ENCODE results near the gene GSK3A.

GSK3A gene

DNA sequence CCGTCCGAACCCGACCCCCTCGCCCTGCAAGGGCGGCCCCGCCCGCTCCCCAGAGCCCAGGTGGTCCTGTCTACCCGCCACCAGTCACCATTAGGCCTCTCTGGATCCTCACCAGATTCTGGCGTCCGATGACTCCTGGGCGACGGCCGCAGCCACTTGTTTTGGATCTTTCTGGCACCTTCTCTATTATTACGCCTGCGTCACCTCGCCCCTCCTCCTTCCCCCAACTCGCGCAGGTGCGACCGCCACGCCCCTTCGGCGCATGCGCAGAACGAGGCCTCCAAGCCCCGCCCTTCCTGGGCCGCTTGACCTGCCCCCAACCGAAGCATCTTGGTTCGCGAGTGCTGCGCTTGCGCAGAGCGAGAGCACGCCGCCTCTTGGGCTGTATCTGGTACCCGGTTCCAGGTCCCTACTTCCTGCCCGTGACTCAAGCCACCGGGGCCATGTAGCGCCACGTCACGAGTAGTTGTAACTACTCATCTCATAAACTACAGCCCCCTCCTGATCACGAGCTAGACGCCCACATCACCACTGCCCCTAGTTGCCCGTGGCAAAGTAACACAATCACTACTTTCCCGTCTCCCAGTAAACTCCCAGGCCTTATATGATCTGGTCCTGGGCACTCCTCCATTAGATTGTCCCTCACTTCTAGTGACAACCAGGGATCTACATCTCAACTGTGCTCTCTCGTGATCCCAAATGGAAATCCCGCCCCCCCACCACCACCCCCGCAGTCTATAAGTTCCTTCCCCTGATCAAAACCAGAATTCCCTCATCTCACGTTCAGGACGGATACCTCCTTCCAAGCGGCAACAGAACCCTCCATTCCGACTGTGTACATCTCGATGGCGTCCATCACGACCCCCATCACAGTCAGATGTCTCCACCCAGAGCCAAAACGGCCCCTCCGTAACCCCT lies 24.6 kb downstream of the GSK3A start, which contains the start of gene DEDD2:
Gene DEDD2 (minus strand): TSS at position 158 of the 918 bp plus-strand sequence. CDS start 670 bp downstream, outside the sequence.
- Histone ChIP-seq H3K27ac (ENCODE audit: extremely low read depth, low read depth, low read length) (peak within 1 kb of the TSS; percentile 92), H3K4me3 (ENCODE audit: low read depth, low read length) (peak within 1 kb of the TSS; percentile 75), H3K9me3 (ENCODE audit: control insufficient read depth, insufficient read depth, low read depth, low read length) (no peaks in the 10 kb centered on the region), H3K4me1 (ENCODE audit: control insufficient read depth, insufficient read depth, low read length) (peaks cover 23% of the 10 kb centered on the region), H3K36me3 (ENCODE audit: control insufficient read depth in 2 of 2, insufficient read depth in 1 of 2, low read length in 2 of 2) (peaks cover 37 to 41% of the 10 kb centered on the region in 2 experiments)
- ChIA-PET CTCF (interaction anchor here (0.6 to 2.1 kb wide), 6 partner anchors 10 to 109 kb away, joined by 3 to 7 read pairs (median 4); no protein-coding TSS in a partner anchor), POLR2A (interaction anchor here (0.5 to 6.0 kb wide), 10 partner anchors 11 to 358 kb away, joined by 3 to 67 read pairs (median 6); partner anchors contain the start of gene GSK3A)
- TF ChIP-seq, protein P1, sequence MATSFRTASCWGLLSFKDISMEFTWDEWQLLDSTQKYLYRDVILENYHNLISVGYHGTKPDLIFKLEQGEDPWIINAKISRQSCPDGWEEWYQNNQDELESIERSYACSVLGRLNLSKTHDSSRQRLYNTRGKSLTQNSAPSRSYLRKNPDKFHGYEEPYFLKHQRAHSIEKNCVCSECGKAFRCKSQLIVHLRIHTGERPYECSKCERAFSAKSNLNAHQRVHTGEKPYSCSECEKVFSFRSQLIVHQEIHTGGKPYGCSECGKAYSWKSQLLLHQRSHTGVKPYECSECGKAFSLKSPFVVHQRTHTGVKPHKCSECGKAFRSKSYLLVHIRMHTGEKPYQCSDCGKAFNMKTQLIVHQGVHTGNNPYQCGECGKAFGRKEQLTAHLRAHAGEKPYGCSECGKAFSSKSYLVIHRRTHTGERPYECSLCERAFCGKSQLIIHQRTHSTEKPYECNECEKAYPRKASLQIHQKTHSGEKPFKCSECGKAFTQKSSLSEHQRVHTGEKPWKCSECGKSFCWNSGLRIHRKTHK (tag by site-specific recombination; IDR thresholded peaks at IDR 0.05): no peak
- no peak for TF ChIP-seq ZNF2 (tag by site-specific recombination; IDR thresholded peaks at IDR 0.05)
- no peak for TF ChIP-seq ZNF266 (tag by site-specific recombination; IDR thresholded peaks at IDR 0.05; ENCODE audit: low read depth)
- TF ChIP-seq, protein P2, sequence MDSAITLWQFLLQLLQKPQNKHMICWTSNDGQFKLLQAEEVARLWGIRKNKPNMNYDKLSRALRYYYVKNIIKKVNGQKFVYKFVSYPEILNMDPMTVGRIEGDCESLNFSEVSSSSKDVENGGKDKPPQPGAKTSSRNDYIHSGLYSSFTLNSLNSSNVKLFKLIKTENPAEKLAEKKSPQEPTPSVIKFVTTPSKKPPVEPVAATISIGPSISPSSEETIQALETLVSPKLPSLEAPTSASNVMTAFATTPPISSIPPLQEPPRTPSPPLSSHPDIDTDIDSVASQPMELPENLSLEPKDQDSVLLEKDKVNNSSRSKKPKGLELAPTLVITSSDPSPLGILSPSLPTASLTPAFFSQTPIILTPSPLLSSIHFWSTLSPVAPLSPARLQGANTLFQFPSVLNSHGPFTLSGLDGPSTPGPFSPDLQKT (IDR thresholded peaks at IDR 0.05; ENCODE audit: borderline replicate concordance, low read depth, low read length): no peak
- no peak for TF ChIP-seq ZNF558 (tag by site-specific recombination; IDR thresholded peaks at IDR 0.05)
- no peak for TF ChIP-seq ZNF768 (tag by site-specific recombination; IDR thresholded peaks at IDR 0.05)
- no peak; the same call in 1 of the 2 replicates for TF ChIP-seq ZNF138 (tag by site-specific recombination; IDR thresholded peaks at IDR 0.05; ENCODE audit: borderline replicate concordance)
- TF ChIP-seq, protein P3, sequence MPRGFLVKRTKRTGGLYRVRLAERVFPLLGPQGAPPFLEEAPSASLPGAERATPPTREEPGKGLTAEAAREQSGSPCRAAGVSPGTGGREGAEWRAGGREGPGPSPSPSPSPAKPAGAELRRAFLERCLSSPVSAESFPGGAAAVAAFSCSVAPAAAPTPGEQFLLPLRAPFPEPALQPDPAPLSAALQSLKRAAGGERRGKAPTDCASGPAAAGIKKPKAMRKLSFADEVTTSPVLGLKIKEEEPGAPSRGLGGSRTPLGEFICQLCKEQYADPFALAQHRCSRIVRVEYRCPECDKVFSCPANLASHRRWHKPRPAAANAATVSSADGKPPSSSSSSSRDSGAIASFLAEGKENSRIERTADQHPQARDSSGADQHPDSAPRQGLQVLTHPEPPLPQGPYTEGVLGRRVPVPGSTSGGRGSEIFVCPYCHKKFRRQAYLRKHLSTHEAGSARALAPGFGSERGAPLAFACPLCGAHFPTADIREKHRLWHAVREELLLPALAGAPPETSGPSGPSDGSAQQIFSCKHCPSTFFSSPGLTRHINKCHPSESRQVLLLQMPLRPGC (tag by site-specific recombination; IDR thresholded peaks at IDR 0.05): no peak
- peak; percentile 92 for TF ChIP-seq ZBTB48 (tag by site-specific recombination; IDR thresholded peaks at IDR 0.05)
- TF ChIP-seq EGR2 (tag by site-specific recombination; IDR thresholded peaks at IDR 0.05; ENCODE audit: low read depth): peak; percentile 76
- no peak for TF ChIP-seq ZNF747 (tag by site-specific recombination; IDR thresholded peaks at IDR 0.05)
- no peak for TF ChIP-seq ZNF404 (tag by site-specific recombination; IDR thresholded peaks at IDR 0.05)
- peak; percentile 63 for TF ChIP-seq ZSCAN30 (tag by site-specific recombination; IDR thresholded peaks at IDR 0.05)
- TF ChIP-seq ZNF791 (tag by site-specific recombination; IDR thresholded peaks at IDR 0.05): no peak
- no peak for TF ChIP-seq ZBTB1 (tag by site-specific recombination; IDR thresholded peaks at IDR 0.05)
- peak; percentile 86 for TF ChIP-seq ZBTB21 (tag by site-specific recombination; IDR thresholded peaks at IDR 0.05)
- no peak for TF ChIP-seq BCL11B (tag by site-specific recombination; IDR thresholded peaks at IDR 0.05; ENCODE audit: low read depth)
- TF ChIP-seq ZNF48 (tag by site-specific recombination; IDR thresholded peaks at IDR 0.05): no peak
- no peak for TF ChIP-seq ZNF114 (tag by site-specific recombination; IDR thresholded peaks at IDR 0.05)
- no peak for TF ChIP-seq ZNF416 (tag by site-specific recombination; IDR thresholded peaks at IDR 0.05)
- no peak for TF ChIP-seq ZNF548 (tag by site-specific recombination; IDR thresholded peaks at IDR 0.05)
- TF ChIP-seq ZNF549 (tag by site-specific recombination; IDR thresholded peaks at IDR 0.05): no peak
- TF ChIP-seq ZNF23 (tag by site-specific recombination; IDR thresholded peaks at IDR 0.05; ENCODE audit: borderline replicate concordance): no peak
- peak; percentile 42 for TF ChIP-seq ZEB2 (tag by site-specific recombination; IDR thresholded peaks at IDR 0.05)
- TF ChIP-seq BCL11A (tag by site-specific recombination; IDR thresholded peaks at IDR 0.05; ENCODE audit: low read depth): no peak
- no peak for TF ChIP-seq ZNF785 (tag by site-specific recombination; IDR thresholded peaks at IDR 0.05)
- no peak for TF ChIP-seq ZNF155 (tag by site-specific recombination; IDR thresholded peaks at IDR 0.05)
- no peak for TF ChIP-seq ZNF707 (tag by site-specific recombination; IDR thresholded peaks at IDR 0.05)
- no peak; the same call in 1 of the 2 replicates for TF ChIP-seq ZXDB (tag by site-specific recombination; IDR thresholded peaks at IDR 0.05)
- TF ChIP-seq ZNF16 (tag by site-specific recombination; IDR thresholded peaks at IDR 0.05; ENCODE audit: low read depth): no peak
- TF ChIP-seq, protein P4, sequence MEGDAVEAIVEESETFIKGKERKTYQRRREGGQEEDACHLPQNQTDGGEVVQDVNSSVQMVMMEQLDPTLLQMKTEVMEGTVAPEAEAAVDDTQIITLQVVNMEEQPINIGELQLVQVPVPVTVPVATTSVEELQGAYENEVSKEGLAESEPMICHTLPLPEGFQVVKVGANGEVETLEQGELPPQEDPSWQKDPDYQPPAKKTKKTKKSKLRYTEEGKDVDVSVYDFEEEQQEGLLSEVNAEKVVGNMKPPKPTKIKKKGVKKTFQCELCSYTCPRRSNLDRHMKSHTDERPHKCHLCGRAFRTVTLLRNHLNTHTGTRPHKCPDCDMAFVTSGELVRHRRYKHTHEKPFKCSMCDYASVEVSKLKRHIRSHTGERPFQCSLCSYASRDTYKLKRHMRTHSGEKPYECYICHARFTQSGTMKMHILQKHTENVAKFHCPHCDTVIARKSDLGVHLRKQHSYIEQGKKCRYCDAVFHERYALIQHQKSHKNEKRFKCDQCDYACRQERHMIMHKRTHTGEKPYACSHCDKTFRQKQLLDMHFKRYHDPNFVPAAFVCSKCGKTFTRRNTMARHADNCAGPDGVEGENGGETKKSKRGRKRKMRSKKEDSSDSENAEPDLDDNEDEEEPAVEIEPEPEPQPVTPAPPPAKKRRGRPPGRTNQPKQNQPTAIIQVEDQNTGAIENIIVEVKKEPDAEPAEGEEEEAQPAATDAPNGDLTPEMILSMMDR (tag by site-specific recombination; IDR thresholded peaks at IDR 0.05): peak; percentile 29; the same call in 1 of the 2 replicates
- no peak for TF ChIP-seq ZFP41 (tag by site-specific recombination; IDR thresholded peaks at IDR 0.05; ENCODE audit: borderline replicate concordance)
- peak; percentile 50 for TF ChIP-seq SP7 (tag by site-specific recombination; IDR thresholded peaks at IDR 0.05)
